Measurements from ENCODE around the gene FAM124A.

GRCh38 chr13:51287758-51288157 is 65.6 kb downstream of the FAM124A start:
- no peak for TF ChIP-seq CTCF (IDR thresholded peaks at IDR 0.05; ENCODE audit: extremely low read depth in 1 of 2, insufficient read depth in 1 of 2, low read depth in 1 of 2, low read length in 2 of 2)
- no peak for TF ChIP-seq GATA2 (IDR thresholded peaks at IDR 0.05; ENCODE audit: insufficient read depth, insufficient read length, low read depth, low read length)
- TF ChIP-seq POLR2AphosphoS5 (IDR thresholded peaks at IDR 0.05; ENCODE audit: insufficient read depth, low read depth, low read length) = no peak
- no peak for TF ChIP-seq EZH2 (IDR thresholded peaks at IDR 0.05; ENCODE audit: borderline replicate concordance, low read depth, low read length, severe bottlenecking)
- TF ChIP-seq POLR2A (IDR thresholded peaks at IDR 0.05; ENCODE audit: low read depth, low read length) = no peak
- TF ChIP-seq FOS (IDR thresholded peaks at IDR 0.05; ENCODE audit: borderline replicate concordance, insufficient read depth, low read length) = no peak
- TF ChIP-seq MAX (IDR thresholded peaks at IDR 0.05; ENCODE audit: insufficient read depth, insufficient read length) = no peak

Measured in endothelial cell of umbilical vein (primary cell).